HG02981 (cell line): Measurements from ENCODE around the gene TYROBP.
"Not testable (repeated sequence)": the region's sequence is repeated elsewhere in the genome, so short reads cannot be mapped to it uniquely, and the experiment has no call there.

ENCODE experiments used
- ATAC-seq: cut with Tn5 transposase; IDR thresholded peaks from one replicate; pipeline ENCODE4 v1.9.1; 2021; ENCODE audit warnings: mild to moderate bottlenecking, moderate library complexity; ENCODE audit not compliant: unreplicated experiment

The TYROBP gene

DNA sequence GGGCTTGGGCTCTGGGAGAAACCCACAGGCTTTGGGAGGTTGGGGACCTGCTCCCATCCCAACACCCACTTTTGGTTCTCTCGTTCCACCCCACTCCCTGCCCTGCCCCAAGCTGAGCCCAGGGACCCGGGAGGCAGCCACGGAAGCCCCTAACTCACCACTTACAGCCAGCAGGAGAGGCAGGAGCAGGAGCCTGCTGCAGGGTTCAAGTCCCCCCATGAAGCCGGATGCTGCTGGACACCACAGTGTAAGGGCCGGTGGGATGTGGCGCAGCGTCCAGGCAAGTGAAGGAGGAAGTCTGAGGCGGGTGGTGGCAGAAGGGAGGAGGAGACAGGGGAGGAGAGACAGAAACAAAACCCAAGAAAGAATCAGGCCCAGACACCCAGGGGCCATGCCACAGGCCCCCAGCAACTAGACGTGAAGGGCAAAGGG is at the start of gene TYROBP:
Gene TYROBP (minus strand): TSS at position 286 of the 432 bp plus-strand sequence. CDS start 67 bp downstream, at position 219.
- no peak for ATAC-seq

DNA sequence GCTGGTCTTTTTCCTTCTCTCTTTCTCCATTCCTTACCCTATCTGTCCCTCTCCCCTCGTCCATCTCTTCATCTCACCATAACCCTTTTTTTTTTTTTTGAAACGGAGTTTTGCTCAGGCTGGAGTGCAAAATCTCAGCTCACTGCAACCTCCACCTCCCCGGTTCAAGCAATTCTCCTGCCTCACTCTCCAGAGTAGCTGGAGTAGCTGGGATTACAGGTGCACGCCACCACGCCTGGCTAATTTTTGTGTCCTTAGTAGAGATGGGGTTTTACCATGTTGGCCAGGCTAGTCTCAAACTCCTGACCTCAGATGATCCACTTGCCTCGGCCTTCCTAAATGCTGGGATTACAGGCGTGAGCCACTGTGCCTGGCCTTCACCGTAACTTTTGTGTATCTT is 49.3 kb upstream of the TYROBP start:
- not testable (repeated sequence) for ATAC-seq

DNA sequence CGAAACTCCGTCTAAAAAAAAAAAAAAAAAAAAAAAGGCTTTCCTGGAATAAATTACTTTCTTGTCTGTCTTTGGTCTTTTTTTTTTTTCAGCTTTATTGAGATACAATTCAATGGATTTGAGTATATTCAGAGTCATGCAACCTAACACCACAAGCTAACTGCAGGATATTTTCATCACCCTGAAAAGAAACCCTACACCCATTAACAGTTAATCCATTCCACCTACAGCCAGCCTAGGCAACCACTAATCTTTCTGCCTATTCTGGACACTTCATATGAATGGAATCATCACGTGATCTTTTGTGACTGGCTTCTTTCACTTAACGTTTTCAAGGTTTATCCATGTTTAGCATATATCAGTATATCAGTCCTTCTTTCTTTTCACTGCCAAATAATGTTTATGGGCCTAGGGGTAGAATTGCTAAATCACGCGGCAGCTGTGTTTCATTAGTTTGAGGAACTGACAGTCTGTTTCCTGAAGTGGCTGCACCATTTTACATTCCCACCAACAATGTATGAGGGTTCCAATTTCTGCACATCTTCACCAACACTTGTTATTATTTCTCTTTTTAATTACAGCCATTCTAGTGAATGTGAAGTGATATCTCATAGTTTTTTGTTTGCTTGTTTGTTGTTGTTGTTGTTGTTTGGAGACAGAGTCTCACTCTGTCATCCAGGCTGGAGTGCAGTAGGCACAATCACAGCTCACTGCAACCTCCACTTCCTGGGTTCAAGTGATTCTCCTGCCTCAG is 48.0 kb upstream of the TYROBP start:
- no peak for ATAC-seq

DNA sequence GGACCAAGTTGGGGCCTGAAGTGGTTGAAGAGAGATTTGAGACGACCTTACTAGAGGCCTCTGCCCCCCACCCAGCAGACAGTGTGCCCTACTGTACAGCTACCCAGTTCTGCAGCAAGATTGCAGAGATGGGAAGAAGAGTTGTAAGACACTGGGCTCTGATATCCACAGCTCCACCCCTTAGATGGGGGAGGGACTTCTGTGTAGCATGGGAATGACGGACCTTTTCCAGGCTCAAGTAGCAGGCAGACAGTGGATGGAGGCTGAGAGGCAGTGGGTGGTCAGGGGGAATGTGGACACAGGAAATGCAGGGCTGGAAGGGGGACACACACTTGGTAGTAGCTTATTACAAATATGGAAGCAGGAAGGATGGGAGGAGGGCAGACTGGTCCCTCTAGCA is 41.0 kb upstream of the TYROBP start:
- no peak for ATAC-seq

DNA sequence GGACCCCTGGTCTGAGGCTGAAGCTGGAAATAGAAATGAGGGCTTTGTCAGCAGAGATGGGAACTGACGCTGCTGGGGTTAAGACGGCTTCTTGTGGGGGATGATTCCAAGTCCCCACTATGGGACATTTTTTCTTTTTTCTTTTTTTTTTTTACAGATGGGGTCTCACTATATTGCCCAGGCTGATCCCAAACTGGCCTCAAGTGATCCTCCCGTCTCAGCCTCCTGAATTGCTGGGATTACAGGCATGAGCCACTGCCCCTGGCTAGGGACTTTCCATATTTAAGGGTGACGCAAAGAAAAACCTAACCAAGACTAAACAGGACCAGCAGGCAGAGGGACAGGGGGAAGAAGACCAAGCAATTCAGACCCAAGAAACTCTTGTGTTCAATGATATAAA is 38.1 kb upstream of the TYROBP start:
- ATAC-seq: no peak

DNA sequence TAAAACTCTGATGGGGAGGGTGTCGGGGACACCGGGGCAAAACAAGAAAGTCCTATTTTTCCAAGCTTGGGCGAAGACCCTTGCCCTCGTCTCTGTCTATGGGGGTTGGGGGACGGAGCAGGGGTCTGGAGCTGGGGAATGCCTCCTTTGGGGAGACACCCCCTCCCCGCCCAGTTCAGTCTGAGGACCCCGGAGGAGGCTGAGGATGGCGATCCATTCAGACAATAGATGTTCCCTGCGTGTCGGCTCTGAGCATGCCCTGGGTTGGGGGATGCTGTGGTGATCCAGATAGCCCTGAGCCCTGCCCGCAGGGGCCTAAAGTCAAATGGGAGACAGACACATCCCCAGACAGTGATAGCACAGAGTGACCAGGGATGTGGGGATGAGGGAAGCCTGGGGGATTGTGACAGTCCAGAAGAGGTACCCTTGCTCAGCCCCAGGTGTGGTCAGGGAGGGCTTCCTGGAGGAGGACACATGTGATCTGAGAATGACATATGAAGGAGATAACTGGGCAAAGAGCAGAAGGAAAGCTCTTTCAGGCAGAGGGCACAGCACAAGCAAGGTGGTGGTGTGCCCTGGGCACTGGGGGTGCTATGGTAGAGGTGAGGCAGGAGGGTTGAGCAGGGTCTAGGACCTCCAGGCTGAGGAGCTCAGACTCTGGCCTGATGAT is 37.2 kb upstream of the TYROBP start:
- ATAC-seq: no peak

DNA sequence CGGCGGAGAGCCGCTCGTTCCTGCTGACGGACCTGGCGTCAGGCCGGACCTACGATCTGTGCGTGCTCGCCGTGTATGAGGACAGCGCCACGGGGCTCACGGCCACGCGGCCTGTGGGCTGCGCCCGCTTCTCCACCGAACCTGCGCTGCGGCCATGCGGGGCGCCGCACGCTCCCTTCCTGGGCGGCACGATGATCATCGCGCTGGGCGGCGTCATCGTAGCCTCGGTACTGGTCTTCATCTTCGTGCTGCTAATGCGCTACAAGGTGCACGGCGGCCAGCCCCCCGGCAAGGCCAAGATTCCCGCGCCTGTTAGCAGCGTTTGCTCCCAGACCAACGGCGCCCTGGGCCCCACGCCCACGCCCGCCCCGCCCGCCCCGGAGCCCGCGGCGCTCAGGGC is 36.5 kb upstream of the TYROBP start:
- ATAC-seq: no peak

DNA sequence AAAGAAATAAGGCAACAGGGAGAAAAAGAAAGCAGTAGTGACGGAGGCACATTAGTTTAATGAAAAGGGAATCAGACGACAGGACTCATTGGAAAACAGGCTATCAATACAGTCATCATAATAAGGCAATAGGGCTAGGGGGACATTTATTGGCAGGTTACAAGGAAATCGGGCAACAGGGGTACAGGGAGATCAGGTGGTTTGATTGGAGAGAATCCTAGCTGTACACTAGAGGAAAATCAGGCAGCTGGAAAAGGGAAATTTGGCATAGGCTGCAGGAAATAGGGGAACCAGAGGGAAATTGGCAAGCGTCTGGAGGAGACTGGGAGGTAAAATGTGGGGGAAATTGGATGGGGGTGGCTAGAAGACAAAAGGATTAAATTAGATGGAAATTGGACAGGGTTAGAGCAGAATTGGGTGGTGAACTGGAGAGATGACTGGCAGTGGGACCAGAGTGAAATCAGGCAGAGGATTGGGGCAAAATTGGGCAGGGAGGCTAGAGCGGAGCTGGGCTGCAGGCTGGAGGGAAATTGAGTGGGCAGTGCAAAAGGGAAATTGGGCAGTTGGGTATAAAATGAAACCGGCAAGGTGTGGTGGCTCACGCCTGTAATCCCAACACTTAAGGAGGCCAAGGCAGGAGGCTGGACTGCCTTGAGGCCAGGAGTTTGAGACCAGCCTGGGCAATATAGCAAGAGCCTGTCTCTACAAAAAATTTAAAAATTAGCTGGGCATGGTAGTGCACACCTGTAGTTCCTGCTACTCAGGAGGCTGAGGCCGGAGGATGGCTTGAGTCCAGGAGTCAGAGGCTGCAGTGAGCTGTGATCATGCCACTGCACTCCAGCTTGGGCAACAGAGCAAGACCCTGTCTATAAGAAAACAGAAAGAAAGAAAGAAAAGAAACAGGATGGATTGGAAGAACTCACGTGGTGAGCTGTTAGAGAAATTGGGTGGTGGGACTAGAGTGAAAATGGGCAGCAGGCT is 35.5 kb upstream of the TYROBP start:
- ATAC-seq: no peak

DNA sequence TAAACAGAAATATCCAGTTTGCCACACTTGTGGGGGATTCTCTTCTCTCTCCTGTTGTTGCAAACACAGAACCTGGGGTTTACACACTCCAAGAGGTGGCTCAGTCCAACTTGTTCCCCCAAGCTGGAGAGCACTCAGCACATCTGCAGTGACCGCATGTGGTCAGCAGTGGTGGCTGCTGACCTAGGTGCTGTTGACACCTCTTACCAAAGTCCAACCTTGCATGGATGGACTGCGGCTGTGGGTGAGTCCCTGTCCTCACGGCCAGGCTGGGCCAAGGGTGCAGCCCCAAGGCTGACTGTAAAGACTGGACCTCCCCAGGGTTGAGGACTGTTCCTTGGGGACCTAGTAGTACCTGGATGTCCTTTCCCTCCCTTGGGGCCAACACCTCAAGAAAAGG is 34.1 kb upstream of the TYROBP start:
- ATAC-seq: no peak

DNA sequence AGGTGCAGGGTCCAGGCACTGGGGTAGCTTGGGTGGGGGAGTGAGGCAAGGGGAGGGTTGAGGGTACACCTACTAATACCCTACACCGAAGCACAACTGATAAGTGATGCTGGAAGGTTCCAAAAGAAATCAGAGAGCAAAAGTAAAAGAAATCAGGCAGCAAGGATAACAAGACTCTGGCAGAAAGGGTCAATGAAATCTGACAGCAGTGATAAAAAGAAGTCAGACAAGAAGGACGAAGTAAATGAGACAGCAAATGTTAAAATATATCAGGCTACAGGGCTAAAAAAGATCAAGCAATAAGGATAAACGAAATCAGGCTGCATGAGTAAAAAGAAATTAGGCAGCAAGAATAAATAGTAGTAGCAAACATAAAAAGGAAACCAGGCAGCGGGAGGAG is 32.7 kb upstream of the TYROBP start:
- ATAC-seq: no peak

DNA sequence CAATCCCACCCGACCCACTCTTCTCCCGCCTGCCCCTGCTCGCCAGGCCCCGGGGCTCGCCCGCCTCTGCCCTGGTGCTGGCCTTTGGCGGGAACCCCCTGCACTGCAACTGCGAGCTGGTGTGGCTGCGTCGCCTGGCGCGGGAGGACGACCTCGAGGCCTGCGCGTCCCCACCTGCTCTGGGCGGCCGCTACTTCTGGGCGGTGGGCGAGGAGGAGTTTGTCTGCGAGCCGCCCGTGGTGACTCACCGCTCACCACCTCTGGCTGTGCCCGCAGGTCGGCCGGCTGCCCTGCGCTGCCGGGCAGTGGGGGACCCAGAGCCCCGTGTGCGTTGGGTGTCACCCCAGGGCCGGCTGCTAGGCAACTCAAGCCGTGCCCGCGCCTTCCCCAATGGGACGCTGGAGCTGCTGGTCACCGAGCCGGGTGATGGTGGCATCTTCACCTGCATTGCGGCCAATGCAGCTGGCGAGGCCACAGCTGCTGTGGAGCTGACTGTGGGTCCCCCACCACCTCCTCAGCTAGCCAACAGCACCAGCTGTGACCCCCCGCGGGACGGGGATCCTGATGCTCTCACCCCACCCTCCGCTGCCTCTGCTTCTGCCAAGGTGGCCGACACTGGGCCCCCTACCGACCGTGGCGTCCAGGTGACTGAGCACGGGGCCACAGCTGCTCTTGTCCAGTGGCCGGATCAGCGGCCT is 32.1 kb upstream of the TYROBP start:
- no peak for ATAC-seq

DNA sequence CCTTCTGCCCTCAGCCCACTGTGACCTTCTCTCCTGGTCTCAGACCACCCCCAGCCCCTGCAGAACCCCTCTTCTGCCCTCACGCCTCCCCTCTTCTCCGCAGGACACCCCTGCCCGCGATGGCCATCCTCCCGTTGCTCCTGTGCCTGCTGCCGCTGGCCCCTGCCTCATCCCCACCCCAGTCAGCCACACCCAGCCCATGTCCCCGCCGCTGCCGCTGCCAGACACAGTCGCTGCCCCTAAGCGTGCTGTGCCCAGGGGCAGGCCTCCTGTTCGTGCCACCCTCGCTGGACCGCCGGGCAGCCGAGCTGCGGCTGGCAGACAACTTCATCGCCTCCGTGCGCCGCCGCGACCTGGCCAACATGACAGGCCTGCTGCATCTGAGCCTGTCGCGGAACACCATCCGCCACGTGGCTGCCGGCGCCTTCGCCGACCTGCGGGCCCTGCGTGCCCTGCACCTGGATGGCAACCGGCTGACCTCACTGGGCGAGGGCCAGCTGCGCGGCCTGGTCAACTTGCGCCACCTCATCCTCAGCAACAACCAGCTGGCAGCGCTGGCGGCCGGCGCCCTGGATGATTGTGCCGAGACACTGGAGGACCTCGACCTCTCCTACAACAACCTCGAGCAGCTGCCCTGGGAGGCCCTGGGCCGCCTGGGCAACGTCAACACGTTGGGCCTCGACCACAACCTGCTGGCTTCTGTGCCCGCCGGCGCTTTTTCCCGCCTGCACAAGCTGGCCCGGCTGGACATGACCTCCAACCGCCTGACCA is 31.4 kb upstream of the TYROBP start:
- no peak for ATAC-seq

DNA sequence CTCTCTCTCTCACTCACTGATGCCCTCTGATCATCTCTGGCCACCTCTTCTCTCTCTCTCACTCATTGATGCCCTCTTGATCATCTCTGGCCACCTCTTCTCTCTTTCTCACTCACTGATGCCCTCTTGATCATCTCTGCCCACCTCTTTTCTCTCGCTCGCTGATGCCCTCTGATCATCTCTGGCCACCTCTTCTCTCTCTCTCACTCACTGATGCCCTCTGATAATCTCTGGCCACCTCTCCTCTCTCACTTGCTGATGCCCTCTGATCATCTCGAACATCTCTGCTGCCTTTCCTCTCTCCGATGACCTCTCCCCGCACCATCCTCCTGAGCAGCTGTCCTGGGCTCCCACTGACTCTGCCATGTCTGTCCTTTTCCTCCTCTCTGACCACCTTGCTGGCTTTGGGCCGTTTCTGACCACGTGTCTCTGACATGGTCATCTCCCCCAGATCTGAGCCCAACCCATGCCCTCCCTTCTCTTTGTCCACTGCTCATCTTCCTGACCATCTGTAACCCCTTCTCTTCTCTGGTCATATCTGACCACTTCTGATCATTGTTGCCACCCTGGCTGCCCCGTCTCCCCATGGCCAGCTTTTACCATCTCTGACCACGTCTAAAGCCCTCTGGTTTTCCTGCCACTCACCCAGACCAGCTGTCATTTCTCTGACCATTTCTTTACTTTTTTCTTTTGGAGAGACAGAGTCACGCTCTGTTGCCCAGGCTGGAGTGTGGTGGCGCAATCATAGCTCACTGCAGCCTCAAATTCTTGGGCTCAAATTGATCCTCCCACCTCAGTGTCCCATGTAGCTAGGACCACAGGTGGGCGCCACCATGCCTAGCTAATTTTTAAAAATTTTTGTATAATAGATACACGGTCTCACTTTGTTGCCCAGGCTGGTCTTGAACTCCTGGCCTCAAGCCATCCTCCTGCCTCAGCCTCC is 30.5 kb upstream of the TYROBP start:
- no peak for ATAC-seq

DNA sequence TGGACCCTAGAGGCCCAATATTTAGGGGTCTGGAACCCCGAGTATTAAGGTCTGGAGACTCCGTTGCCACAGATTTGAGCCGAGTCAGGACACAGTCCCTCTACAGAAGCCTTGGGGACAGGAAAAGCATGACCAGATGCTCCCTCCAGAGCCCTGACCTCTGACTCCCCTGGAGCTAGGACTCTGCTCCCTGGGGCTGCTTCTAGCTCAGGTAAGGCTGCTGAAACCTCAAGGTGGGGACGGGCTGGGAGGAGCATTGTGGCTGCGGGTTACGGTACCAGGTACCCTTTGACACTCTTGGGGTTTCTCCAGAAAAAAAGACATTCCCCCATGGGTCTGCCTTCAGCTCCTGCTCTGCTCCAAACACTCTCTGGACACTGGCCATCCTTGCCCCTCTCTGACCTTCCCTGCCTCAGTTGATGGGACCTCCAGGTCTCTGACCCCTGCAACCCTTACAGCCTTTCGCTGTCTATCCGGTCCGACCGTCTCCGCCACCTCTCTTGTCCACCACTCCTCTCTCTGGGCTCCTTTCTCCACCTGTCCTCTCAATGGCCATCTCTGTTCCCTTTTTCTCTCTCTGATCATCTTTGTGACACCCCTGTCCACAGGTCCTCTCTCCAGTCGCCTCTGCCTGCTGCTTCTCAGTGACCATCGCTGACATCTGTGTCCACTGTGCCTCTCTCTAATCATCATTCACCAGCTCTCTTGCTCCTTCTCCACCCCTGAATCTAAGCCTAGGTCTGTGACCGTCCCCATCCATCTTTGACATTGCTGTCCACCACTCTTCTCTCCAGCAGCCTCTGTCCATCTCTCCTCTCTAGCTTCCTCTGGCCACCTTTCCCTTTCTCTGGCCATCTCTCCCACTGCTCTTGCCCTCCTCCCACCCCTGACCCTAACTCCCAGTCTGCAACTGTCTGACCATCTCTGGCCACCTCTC is 29.5 kb upstream of the TYROBP start:
- no peak for ATAC-seq

DNA sequence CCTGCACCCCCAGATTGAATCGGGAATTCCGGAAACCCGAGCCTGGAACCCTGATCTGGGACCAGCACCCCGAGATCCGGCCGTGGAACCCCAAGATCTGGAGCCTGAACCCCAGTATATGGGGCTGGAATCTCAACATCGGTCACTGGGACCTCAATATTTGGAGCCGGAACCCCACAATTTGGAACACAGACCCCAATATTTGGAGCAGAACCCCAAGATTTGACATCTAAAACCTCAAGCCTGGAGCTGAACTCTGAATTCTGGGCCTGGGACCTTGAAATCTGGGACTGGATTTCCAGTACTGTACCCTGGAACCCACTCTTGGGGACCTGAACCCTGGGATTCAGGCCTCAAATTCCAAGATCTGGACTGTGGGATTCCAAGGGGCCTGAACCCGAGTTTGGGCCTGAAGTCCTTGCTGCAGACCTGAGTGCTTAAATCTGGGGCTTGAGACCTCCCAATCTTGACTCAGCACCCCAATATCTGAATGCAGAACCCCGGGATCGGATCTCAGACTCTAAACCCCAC is 28.7 kb upstream of the TYROBP start:
- ATAC-seq: no peak

DNA sequence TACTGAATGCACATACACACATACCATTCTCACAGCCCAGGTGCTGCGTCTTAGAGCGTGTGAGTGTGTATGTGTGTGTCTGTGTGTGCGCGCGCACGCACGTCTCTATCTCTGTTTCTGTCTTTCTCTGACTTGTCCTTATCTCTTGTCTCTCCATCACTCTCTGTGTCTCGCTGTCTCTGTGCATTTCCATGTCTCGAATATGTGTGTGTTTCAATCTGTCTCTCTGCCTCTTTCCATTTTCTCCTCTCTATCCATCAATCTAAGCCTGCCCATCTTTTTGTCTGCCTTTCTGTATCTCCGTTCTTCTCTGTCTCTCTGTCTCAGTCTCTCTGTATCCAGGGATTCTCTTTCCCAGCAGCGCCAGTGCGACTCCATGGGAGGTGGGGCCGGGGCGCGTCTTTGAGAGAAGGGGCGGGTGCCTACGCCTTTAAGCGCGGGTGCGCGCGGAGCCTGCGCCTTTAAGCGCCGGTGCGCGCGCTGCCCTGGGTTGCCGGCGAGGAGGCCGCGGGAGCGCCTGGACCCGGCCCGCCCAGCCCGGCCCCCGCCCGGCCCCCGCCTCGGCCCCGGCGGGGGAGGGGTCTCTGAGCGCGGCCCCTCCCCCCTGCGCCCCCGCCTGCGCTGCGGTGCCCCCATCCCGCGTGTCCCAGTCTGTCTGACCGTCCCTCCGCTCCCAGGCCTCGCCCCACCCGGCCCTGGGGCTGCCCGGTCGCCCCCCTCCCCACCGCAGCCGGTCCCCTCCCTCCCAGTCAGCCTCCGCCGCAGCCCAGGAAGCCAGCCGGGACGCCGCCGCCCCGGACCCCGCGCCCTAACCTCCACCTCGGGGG is 28.0 kb upstream of the TYROBP start, which contains the start of gene LRFN3:
Gene LRFN3 (plus strand): TSS at position 464 of the 827 bp plus-strand sequence. CDS start 3,052 bp downstream, outside the sequence.
- no peak for ATAC-seq
